HepG2 (cell line): ENCODE data around the gene SSPN.

ENCODE experiments used
- CAMTA2 ChIP-seq: sonication (generic); formaldehyde crosslinking; IDR thresholded peaks from 2 replicates; pipeline ENCODE4 v1.4.0; 2020; ENCODE audit warnings: mild to moderate bottlenecking, missing genetic modification reagents, borderline replicate concordance
- CHCHD3 ChIP-seq: sonication (generic); formaldehyde crosslinking; IDR thresholded peaks from 2 replicates; pipeline ENCODE4 v1.8.0; 2022; ENCODE audit warnings: mild to moderate bottlenecking, missing genetic modification reagents, moderate library complexity
- CTCF ChIP-seq: sonication (generic); formaldehyde crosslinking; IDR thresholded peaks from 2 replicates; pipeline ENCODE4 v1.5.0; 2020; ENCODE audit warnings: mild to moderate bottlenecking, missing genetic modification reagents, moderate library complexity
- ERF ChIP-seq: IDR thresholded peaks from 2 replicates; pipeline ENCODE4 v1.6.1; 2018; ENCODE audit warnings: missing biosample characterization, missing genetic modification reagents
- MAFK ChIP-seq, 2 experiments: IDR thresholded peaks in 1 of 2; conservative IDR thresholded peaks in 1 of 2; 2 replicates each; pipeline ENCODE4 v1.6.1; 2011; ENCODE audit warnings: improper control_type of control experiment in 2 of 2, low read length in 2 of 2
- MED8 ChIP-seq: sonication (generic); formaldehyde crosslinking; IDR thresholded peaks from 2 replicates; pipeline ENCODE4 v1.8.1; 2023; ENCODE audit warnings: mild to moderate bottlenecking, missing genetic modification reagents; ENCODE audit not compliant: insufficient replicate concordance
- MXI1 ChIP-seq: IDR thresholded peaks from 3 replicates; pipeline ENCODE4 v1.6.1; 2012; ENCODE audit warnings: low read depth, low read length, inconsistent platforms, borderline replicate concordance
- PHF8 ChIP-seq: sonication (generic); formaldehyde crosslinking; IDR thresholded peaks from 2 replicates; pipeline ENCODE4 v1.5.0; 2020; ENCODE audit warnings: missing genetic modification reagents
- POLR2A ChIP-seq, 2 experiments: IDR thresholded peaks; 2 replicates each; pipeline ENCODE4 v1.6.1; 2011; ENCODE audit warnings: low read depth in 2 of 2, low read length in 2 of 2, mild to moderate bottlenecking in 1 of 2, moderate library complexity in 1 of 2; ENCODE audit not compliant: insufficient read depth in 1 of 2
- SIN3A ChIP-seq: IDR thresholded peaks from 2 replicates; pipeline ENCODE4 v1.6.1; 2011; ENCODE audit warnings: low read depth, mild to moderate bottlenecking, control low read depth, low read length, borderline replicate concordance
- ZKSCAN1 ChIP-seq: fragments of 150-350 bp; IDR thresholded peaks from 2 replicates; pipeline ENCODE4 v1.6.1; 2014; ENCODE audit warnings: low read length
- ZNF354B ChIP-seq: sonication (generic); formaldehyde crosslinking; IDR thresholded peaks from 2 replicates; pipeline ENCODE4 v1.8.0; 2022; ENCODE audit warnings: mild to moderate bottlenecking, missing genetic modification reagents
- ZNF407 ChIP-seq: sonication (generic); formaldehyde crosslinking; IDR thresholded peaks from one replicate; pipeline ENCODE4 v1.5.1; 2020; ENCODE audit warnings: mild to moderate bottlenecking, missing genetic modification reagents; ENCODE audit errors: not compliant biosample characterization

DNA sequence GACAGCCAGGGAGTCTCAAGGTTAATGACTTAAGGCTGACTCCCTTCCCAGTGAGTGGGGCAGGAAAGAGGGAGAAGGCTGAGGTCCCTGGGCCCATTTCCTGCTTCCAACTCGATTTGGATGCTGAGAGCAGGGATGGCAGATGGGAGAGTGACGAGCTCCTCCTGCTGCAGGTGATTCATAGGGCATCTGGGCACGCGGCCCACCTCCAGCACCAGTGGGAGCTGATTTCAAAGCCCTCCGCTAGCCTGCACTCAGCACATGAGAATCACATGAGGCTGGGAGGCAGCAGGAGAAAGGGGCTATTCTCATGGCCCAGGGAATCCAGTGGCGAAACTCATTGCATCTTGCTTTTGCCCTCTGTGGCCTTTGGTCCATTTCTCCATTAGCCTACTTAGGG, 90.8 kb downstream of the SSPN start:
- TF ChIP-seq PHF8 (no peak), ZKSCAN1 (no peak), ERF (no peak), POLR2A (IDR thresholded peaks at IDR 0.05; ENCODE audit: insufficient read depth in 1 of 2, low read depth in 2 of 2, low read length in 2 of 2) (no peak), MED8 (CRISPR knock-in tag) (no peak), CTCF (no peak; the same call in 1 of the 2 replicates), MXI1 (no peak), MAFK (conservative IDR thresholded peaks at IDR 0.05 in 1 of 2, IDR thresholded peaks at IDR 0.05 in 1 of 2; ENCODE audit: low read length in 2 of 2) (no peak), CAMTA2 (no peak), ZNF407 (CRISPR knock-in tag) (no peak), SIN3A (no peak), ZNF354B (CRISPR knock-in tag) (no peak), CHCHD3 (no peak)
